Endometrial microvascular endothelial cells (primary cell): ENCODE results near the gene SDHAF4. TPM values are rescaled to one million over a fixed set of nuclear protein-coding genes. Genes with fewer than 3 reads are reported as not detected.
"Not testable (repeated sequence)": the region's sequence is repeated elsewhere in the genome, so short reads cannot be mapped to it uniquely, and the experiment has no call there.

ENCODE experiments used
- in situ Hi-C: cut with HindIII; loops from 2 replicates; pipeline ENCODE4 v1.10.0; 2017; ENCODE audit warnings: low sequenced_read_pairs, low pct_unique_long_range_greater_than_20kb; ENCODE audit errors: inconsistent ontology term
- total RNA-seq: library from RNA; depleted of rRNA; stranded (reverse); fragments of >200 nt; gene quantifications from one replicate; pipeline ENCODE4 v1.2.3, GENCODE V29; 2015; ENCODE audit errors: inconsistent ontology term

Gene SDHAF4
- total RNA-seq, 1 donor from 2014 or later: 4.2 TPM

DNA sequence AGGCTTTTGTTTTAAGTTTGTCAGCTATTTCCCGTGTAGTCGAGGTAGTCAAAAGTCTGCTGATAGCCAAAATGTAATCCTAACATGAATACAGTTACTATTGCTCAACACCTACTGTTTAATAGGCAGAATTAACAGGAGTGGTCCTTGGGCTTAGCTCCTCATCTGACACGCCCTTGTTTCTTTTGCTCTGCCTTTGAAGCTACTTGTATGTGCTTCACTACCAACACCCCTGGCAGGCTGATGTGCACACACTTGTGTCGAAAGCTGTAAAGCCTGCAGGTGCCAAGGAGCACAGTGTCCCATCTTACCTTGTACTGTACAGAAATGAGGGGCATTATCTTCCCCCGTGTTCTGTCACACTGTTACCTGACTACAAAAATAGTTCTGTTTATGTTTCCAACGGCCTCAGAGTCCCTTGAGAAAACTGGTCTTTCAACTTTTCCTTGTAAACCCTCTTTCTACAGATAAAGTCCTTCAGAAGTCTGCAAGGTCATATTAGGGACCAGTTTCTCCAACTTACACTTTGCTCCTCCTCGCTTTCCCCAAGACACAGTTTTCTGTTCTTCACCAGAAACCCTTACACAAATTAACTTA is 9.3 kb downstream of the SDHAF4 start:
- in situ Hi-C loops: no loop called here

- in situ Hi-C loops: no loop called here
These were observed 19.4 kb downstream of the SDHAF4 start for GRCh38 chr6:70586114-70586513.

- in situ Hi-C loops: no loop called here
These were observed 23.7 kb downstream of the SDHAF4 start for GRCh38 chr6:70590400-70590799.

DNA sequence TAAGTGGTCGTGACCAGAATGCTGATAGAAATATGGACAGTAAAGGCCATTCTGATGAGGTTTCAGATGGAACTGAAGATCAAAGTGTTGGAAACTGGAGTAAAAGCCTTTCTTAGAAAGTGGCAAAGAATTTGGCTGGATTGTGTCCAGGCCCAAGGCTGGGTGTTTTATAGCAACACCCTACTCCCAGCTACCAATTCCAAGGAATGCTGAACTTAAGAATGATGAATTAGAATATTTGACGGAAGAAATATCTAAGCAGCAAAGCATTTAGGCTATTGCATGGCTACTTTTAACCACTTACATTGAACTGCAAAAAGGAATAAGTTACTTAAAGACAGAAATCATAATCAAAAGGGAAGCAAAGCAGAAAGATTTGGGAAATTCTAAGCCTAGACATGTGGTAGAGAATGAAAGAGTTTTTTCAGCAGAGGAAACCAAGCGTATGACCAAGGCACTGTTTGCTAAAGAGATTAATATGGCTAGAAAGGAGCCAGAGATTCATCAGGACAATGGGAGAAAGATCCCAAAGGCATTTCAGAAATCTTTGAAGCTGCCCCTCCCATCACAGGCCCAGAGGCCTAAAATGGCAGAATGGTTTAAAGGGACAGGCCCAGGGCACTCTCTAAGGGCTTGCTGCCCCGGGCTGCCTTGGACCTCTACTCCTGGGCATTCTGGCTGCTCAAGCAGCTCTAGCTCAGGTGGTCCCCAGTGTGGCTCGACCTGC is 25.8 kb downstream of the SDHAF4 start:
- in situ Hi-C loops: no loop called here

GRCh38 chr6:70593118-70593486 is 26.4 kb downstream of the SDHAF4 start:
- in situ Hi-C loops: no loop called here

GRCh38 chr6:70599187-70599586 is 32.5 kb downstream of the SDHAF4 start:
- in situ Hi-C loops: no loop called here

- in situ Hi-C loops: no loop called here
These were observed 34.3 kb downstream of the SDHAF4 start for GRCh38 chr6:70601014-70601413.

DNA sequence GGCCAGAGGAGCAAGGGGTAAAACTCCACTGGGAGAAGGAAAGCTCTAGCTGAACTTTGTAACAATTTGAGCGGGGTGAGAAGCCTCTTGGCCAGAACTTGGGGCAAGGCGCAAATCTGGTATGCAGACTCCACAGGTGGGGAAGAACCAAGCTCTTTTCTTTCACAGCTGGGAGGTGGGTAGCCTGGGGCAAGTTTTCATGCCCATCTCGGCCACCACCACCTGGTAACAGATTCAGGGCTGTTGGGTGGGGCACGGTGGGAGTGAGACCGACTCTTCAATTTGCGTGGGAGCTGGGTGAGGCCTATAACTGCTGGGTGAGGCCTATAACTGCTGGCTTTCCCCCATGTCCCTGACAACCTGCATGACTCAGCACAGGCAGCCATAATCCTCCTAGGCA is 37.5 kb downstream of the SDHAF4 start:
- in situ Hi-C loops: no loop called here

- in situ Hi-C loops: not testable (repeated sequence)
These were observed 40.6 kb downstream of the SDHAF4 start for GRCh38 chr6:70607371-70607770.

GRCh38 chr6:70609181-70609580 is 42.5 kb downstream of the SDHAF4 start:
- in situ Hi-C loops: not testable (repeated sequence)

DNA sequence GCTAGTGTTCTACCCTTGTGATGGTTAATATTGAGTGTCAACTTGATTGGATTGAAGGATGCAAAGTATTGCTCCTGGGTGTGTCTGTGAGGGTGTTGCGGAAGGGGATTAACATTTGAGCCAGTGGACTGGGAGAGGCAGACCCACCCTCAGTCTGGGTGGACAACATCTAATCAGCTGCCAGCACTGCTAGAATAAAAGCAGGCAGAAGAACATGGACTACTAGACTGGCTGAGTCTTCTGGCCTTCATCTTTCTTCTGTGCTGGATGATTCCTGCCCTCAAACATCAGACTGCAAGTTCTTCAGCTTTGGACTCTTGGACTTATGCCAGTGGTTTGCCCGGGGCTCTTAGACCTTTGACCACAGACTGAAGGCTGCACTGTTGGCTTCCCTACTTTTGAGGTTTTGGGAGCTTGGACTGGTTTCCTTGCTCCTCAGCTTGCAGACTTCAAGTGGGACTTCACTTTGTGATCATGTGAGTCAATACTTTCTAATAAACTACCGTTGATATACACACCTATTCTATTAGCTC is 50.1 kb downstream of the SDHAF4 start:
- in situ Hi-C loops: no loop called here

- in situ Hi-C loops: no loop called here
These were observed 54.0 kb downstream of the SDHAF4 start for GRCh38 chr6:70620746-70621145.

DNA sequence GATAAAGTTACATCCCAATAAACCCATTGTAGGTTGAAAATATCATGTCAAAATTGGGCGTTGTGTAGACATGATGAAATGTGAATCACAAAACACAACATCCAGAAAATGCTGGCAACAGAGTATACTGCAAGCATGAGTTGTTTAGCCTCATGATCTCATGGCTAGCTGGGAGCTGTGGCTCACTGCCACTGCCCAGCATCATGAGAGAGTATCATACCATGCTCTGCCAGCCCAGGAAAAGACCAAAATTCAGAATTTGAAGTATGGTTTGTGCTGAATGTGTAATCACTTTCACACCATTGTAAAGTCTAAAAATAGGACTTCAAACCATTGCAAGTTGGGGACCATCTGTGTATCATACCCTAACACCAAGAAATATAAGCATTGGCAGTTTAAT is 55.7 kb downstream of the SDHAF4 start:
- in situ Hi-C loops: no loop called here

- in situ Hi-C loops: no loop called here
These were observed 58.7 kb downstream of the SDHAF4 start for GRCh38 chr6:70625436-70625835.

DNA sequence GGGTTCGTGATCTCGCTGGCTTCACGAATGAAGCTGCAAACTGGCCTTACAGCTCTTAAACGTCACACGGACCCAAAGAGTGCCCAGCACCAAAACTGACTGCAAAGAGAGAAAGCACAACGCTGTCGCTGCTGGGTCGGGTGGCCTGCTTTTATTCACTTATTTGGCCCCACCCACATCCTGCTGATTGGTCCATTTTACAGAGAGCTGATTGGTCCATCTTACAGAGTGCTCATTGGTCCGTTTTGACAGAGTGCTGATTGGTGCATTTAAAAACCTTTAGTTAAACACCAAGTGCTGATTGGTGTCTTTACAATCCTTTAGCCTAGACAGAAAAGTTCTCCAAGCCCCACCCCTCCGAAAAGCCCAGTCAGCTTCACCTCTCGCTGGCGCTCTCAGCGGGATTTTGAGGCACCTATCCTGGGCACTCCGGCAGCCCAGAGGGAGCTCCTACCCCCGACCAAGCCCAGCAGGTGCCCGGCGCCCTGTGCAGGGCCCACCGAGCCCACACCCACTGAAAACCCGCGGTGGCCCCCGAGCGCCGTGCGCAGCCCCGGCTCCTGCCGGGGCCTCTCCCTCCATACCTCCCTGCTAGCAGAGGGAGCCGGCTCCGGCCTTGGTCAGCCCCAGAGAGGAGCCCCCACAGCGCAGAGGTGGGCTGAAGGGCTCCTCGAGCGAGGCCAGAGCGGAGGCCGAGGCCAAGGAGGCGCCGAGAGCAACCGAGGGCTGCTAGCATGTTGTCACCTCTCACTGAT is 60.9 kb downstream of the SDHAF4 start:
- in situ Hi-C loops: no loop called here

DNA sequence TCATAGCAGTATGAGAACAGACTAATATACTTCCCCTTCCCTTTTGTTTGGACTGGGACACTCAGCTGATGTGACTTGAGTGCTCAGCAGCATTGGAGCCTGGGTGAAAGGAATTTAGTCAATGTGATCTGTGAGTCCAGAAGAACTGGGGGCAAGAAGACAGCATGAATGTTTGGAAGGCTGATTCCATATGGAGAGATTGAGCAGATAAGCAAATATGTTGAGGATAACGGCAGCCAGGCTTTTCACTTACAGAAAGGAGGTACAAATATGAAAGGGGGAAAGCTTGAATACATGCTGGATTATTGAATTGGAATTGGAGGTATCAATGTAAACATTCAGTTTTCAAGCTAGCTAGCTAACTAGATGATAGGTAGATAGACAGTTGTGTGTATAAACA is 63.2 kb downstream of the SDHAF4 start:
- in situ Hi-C loops: no loop called here

GRCh38 chr6:70633870-70634269 is 67.1 kb downstream of the SDHAF4 start:
- in situ Hi-C loops: no loop called here

DNA sequence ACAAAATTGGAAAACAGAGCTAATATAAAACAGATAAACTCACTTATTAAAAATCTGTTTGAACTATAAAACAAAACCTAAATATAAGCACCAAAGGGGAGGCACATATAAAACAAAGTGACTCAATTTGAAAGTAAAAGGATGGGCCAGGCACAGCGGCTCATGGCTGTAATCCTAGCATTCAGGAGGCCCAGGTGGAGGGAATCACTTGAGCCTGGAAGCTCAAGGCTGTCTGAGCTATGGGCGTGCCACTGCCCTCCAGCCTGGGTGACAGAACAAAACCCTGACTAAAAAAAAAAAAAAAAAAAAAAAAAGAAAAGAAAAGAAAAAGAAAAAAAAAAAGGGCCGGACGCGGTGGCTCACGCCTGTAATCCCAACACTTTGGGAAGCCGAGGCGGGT is 69.9 kb downstream of the SDHAF4 start:
- in situ Hi-C loops: no loop called here

DNA sequence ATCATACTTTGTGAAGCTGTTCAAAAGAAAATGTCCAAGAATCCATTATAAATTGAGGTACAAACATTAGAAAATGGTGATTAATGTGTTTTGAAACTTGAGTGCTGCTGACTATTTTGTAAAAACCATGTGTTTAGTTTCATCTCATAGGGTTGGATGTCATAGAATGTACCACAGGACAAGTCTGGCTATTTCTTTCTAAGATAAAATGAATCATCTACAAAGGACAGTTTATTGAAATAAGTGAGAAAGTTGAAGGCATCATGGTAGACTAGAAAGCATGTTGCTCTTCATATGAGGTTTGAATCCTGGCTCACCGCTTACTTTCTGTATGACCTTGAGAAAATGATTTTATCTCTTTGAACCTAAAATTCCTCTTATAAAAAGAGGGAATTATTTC is 71.7 kb downstream of the SDHAF4 start:
- in situ Hi-C loops: no loop called here
